H9 (cell line): ENCODE results near the gene DMRTC2. TPM values are rescaled to one million over a fixed set of nuclear protein-coding genes. Genes with fewer than 3 reads are reported as not detected.

Experiments
- DNase-seq: peaks from one replicate; pipeline ENCODE4 v3.0.0-alpha.2; 2017
- H2AFZ ChIP-seq: one replicate; pipeline ENCODE4 v1.6.1; 2013; ENCODE audit warnings: mild to moderate bottlenecking, low read length, control low read depth, moderate library complexity
- H2AK5ac ChIP-seq: 2 replicates; pipeline ENCODE4 v1.6.1; 2013; ENCODE audit warnings: low read length, control low read depth, mixed read lengths; ENCODE audit not compliant: insufficient read length
- H2BK120ac ChIP-seq: one replicate; pipeline ENCODE4 v1.6.1; 2013; ENCODE audit warnings: low read depth, mild to moderate bottlenecking, low read length, control low read depth, inconsistent platforms; ENCODE audit not compliant: poor library complexity, severe bottlenecking
- H2BK12ac ChIP-seq: 2 replicates; pipeline ENCODE4 v1.6.1; 2013; ENCODE audit warnings: low read length, control low read depth, mixed read lengths, low read depth; ENCODE audit not compliant: insufficient read length
- H2BK15ac ChIP-seq: 2 replicates; pipeline ENCODE4 v1.6.1; 2013; ENCODE audit warnings: low read depth, low read length, control low read depth
- H2BK20ac ChIP-seq: one replicate; pipeline ENCODE4 v1.6.1; 2013; ENCODE audit warnings: low read depth, mild to moderate bottlenecking, low read length, control low read depth, inconsistent platforms; ENCODE audit not compliant: poor library complexity, severe bottlenecking
- H2BK5ac ChIP-seq: 2 replicates; pipeline ENCODE4 v1.6.1; 2013; ENCODE audit warnings: low read length, control low read depth, mixed read lengths; ENCODE audit not compliant: insufficient read length
- H3K14ac ChIP-seq: 2 replicates; pipeline ENCODE4 v1.6.1; 2013; ENCODE audit warnings: low read length, control low read depth; ENCODE audit not compliant: insufficient read depth
- H3K18ac ChIP-seq: 2 replicates; pipeline ENCODE4 v1.6.1; 2013; ENCODE audit warnings: low read depth, mild to moderate bottlenecking, mixed read lengths, low read length, control low read depth; ENCODE audit not compliant: insufficient read length
- H3K23ac ChIP-seq: 2 replicates; pipeline ENCODE4 v1.6.1; 2013; ENCODE audit warnings: low read length, control low read depth, mixed read lengths, low read depth; ENCODE audit not compliant: insufficient read length
- H3K23me2 ChIP-seq: 2 replicates; pipeline ENCODE4 v1.6.1; 2013; ENCODE audit warnings: low read depth, mild to moderate bottlenecking, mixed read lengths, low read length, control low read depth; ENCODE audit not compliant: insufficient read length, poor library complexity, severe bottlenecking
- H3K27ac ChIP-seq: 2 replicates; pipeline ENCODE4 v1.5.1; 2013; ENCODE audit warnings: low read length, control low read depth, mixed read lengths, low read depth; ENCODE audit not compliant: insufficient read length
- H3K27me3 ChIP-seq: 2 replicates; pipeline ENCODE4 v1.6.1; 2013; ENCODE audit warnings: low read length, control low read depth, inconsistent platforms; ENCODE audit not compliant: insufficient read depth
- H3K4ac ChIP-seq: 2 replicates; pipeline ENCODE4 v1.6.1; 2013; ENCODE audit warnings: low read depth, mild to moderate bottlenecking, control low read depth, inconsistent platforms, low read length, moderate library complexity
- H3K4me1 ChIP-seq: 2 replicates; pipeline ENCODE4 v1.6.1; 2013; ENCODE audit warnings: low read length, control low read depth, inconsistent platforms; ENCODE audit not compliant: insufficient read depth
- H3K4me2 ChIP-seq: 2 replicates; pipeline ENCODE4 v1.6.1; 2013; ENCODE audit warnings: low read length, control low read depth, mixed read lengths; ENCODE audit not compliant: insufficient read length, insufficient read depth
- H3K56ac ChIP-seq: 2 replicates; pipeline ENCODE4 v1.6.1; 2013; ENCODE audit warnings: low read depth, mild to moderate bottlenecking, mixed read lengths, low read length, control low read depth; ENCODE audit not compliant: insufficient read length
- H3K79me1 ChIP-seq: 2 replicates; pipeline ENCODE4 v1.6.1; 2013; ENCODE audit warnings: low read depth, mild to moderate bottlenecking, moderate library complexity, low read length, control low read depth, inconsistent platforms; ENCODE audit not compliant: insufficient read depth, poor library complexity, severe bottlenecking
- H3K79me2 ChIP-seq: 2 replicates; pipeline ENCODE4 v1.6.1; 2013; ENCODE audit warnings: low read length, control low read depth, inconsistent platforms; ENCODE audit not compliant: insufficient read depth
- H3K9ac ChIP-seq: 2 replicates; pipeline ENCODE4 v1.6.1; 2013; ENCODE audit warnings: low read length, control low read depth, mixed read lengths; ENCODE audit not compliant: insufficient read length; ENCODE audit errors: extremely low read depth
- H3K9me3 ChIP-seq: one replicate; pipeline ENCODE4 v1.6.1; 2013; ENCODE audit warnings: low read depth, low read length, inconsistent platforms; ENCODE audit not compliant: control insufficient read depth
- H3T11ph ChIP-seq: one replicate; pipeline ENCODE4 v1.6.1; 2013; ENCODE audit warnings: mild to moderate bottlenecking, low read length, control low read depth, inconsistent platforms
- H4K20me1 ChIP-seq: one replicate; pipeline ENCODE4 v1.6.1; 2013; ENCODE audit not compliant: control insufficient read depth, insufficient read length, insufficient read depth
- H4K5ac ChIP-seq: 2 replicates; pipeline ENCODE4 v1.6.1; 2013; ENCODE audit warnings: low read depth, mild to moderate bottlenecking, mixed read lengths, low read length, control low read depth; ENCODE audit not compliant: insufficient read length
- H4K8ac ChIP-seq: replicated peaks from 2 replicates; pipeline ENCODE4 v1.6.1; 2013; ENCODE audit warnings: low read length, control low read depth, mixed read lengths, low read depth; ENCODE audit not compliant: insufficient read length
- H4K91ac ChIP-seq: 2 replicates; pipeline ENCODE4 v1.6.1; 2013; ENCODE audit warnings: low read depth, mild to moderate bottlenecking, moderate library complexity, mixed read lengths, low read length, control low read depth; ENCODE audit not compliant: insufficient read length
- H3K27ac Mint-ChIP-seq, 3 experiments: 2 replicates in 2 of 3; 3 replicates in 1 of 3; pipeline ENCODE4 v1.8.0; 2020 to 2021; ENCODE audit warnings: mixed read lengths in 3 of 3, mild to moderate bottlenecking in 1 of 3, moderate library complexity in 1 of 3
- H3K27me3 Mint-ChIP-seq: 2 replicates; pipeline ENCODE4 v1.8.0; 2021; ENCODE audit warnings: low read depth, mild to moderate bottlenecking, moderate library complexity, mixed read lengths
- H3K36me3 Mint-ChIP-seq, 3 experiments: 2 replicates in 2 of 3; 3 replicates in 1 of 3; pipeline ENCODE4 v1.8.0; 2020 to 2021; ENCODE audit warnings: low read depth in 3 of 3, mixed read lengths in 3 of 3; ENCODE audit not compliant: insufficient read depth in 1 of 3
- H3K4me1 Mint-ChIP-seq, 2 experiments: 2 replicates each; pipeline ENCODE4 v1.8.0; 2020; ENCODE audit warnings: mixed read lengths in 2 of 2
- H3K4me3 Mint-ChIP-seq, 2 experiments: 2 replicates in 1 of 2; 3 replicates in 1 of 2; pipeline ENCODE4 v1.8.0; 2020 to 2021; ENCODE audit warnings: mild to moderate bottlenecking in 2 of 2, mixed read lengths in 2 of 2, moderate library complexity in 1 of 2
- H3K9me3 Mint-ChIP-seq, 2 experiments: 2 replicates in 1 of 2; 3 replicates in 1 of 2; pipeline ENCODE4 v1.8.0; 2020; ENCODE audit warnings: mild to moderate bottlenecking in 2 of 2, mixed read lengths in 2 of 2, moderate library complexity in 1 of 2
- WGBS: extraction: QIAGEN DNeasy Blood & Tissue Kit; methylation state at CpG from one replicate; pipeline ENCODE4 v1.1.7; 2013; ENCODE audit warnings: missing lambda C conversion rate, low lambda C conversion rate, mixed read lengths; ENCODE audit not compliant: insufficient read length; ENCODE audit errors: extremely low coverage; 5-methylcytosine and 5-hydroxymethylcytosine counted together
- total RNA-seq: library from RNA; stranded (reverse); gene quantifications from 2 replicates; pipeline ENCODE4 v1.2.1, GENCODE V29; 2021
- TF ChIP-seq, protein P1 (sequence below): fragments of 200-600 bp; sonication (generic); conservative IDR thresholded peaks from 3 replicates; pipeline ENCODE4 v1.8.0; 2021; ENCODE audit warnings: antibody characterized with exemption, mild to moderate bottlenecking

Gene DMRTC2
- total RNA-seq, 1 experiment from 2014 or later, result not detected

DNA sequence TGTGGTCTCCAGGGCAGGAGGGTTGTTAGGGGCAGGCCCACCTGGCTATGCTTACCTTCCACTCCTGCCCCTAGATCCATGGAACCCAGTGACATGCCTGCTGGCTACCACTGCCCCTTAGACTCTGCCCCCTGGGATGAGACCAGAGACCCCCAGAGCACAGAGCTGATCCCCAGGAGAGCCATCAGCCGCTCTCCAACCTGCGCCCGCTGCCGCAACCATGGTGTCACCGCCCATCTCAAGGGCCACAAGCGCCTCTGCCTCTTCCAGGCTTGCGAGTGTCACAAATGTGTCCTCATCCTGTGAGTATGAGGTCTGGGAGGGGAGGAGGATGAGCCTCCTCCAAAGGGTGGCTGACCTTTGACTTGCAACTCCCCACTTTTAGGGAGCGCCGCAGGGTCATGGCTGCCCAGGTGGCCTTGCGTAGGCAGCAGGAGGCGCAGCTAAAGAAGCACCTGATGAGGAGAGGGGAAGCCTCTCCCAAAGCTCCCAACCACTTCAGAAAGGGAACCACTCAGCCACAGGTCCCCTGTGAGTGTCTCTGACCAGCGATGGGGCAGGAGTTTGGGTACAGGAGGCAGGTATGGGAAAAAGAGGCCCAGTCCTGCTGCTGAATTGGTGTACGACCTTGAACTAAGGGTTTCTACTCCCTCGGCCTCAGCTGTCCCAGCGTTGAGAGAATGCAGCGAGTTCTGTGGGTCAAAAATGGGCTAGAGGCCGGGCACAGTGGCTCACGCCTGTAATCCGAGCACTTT, 2.7 kb downstream of the DMRTC2 start:
- no peak overlapping the region for H2BK12ac ChIP-seq

More for the DNA sequence above, 2.7 kb downstream of the DMRTC2 start:
- H3K27ac Mint-ChIP-seq, result no peak overlapping the region; a peak in 1 of 7 replicates
- Histone ChIP-seq H3K79me2 (no peaks in the 10 kb centered on the region), H2BK15ac (no peak overlapping the region), H3K18ac (no peak overlapping the region), H3K23ac (no peak overlapping the region), H3K4me2 (no peak overlapping the region), H3K23me2 (no peaks in the 10 kb centered on the region), H3K27me3 (no peaks in the 10 kb centered on the region), H2BK5ac (no peak overlapping the region), H3K9me3 (no peaks in the 10 kb centered on the region), H4K91ac (no peak overlapping the region), H3K79me1 (no peaks in the 10 kb centered on the region), H3K4ac (no peak overlapping the region), H3K56ac (no peak overlapping the region), H4K8ac (no peak overlapping the region), H4K20me1 (no peaks in the 10 kb centered on the region), H3K27ac (no peak overlapping the region), H2AFZ (no peak overlapping the region), H3K4me1 (no peaks in the 10 kb centered on the region; the same call in 1 of the 2 replicates), H2BK120ac (no peak overlapping the region), H3T11ph (no peak overlapping the region), H3K14ac (no peak overlapping the region), H2BK20ac (no peak overlapping the region), H2AK5ac (no peak overlapping the region), H4K5ac (no peak overlapping the region), H3K9ac (no peak overlapping the region)
- TF ChIP-seq, protein P1, sequence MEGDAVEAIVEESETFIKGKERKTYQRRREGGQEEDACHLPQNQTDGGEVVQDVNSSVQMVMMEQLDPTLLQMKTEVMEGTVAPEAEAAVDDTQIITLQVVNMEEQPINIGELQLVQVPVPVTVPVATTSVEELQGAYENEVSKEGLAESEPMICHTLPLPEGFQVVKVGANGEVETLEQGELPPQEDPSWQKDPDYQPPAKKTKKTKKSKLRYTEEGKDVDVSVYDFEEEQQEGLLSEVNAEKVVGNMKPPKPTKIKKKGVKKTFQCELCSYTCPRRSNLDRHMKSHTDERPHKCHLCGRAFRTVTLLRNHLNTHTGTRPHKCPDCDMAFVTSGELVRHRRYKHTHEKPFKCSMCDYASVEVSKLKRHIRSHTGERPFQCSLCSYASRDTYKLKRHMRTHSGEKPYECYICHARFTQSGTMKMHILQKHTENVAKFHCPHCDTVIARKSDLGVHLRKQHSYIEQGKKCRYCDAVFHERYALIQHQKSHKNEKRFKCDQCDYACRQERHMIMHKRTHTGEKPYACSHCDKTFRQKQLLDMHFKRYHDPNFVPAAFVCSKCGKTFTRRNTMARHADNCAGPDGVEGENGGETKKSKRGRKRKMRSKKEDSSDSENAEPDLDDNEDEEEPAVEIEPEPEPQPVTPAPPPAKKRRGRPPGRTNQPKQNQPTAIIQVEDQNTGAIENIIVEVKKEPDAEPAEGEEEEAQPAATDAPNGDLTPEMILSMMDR, result no peak
- DNase-seq, result no peak
- peaks cover 29% of the 10 kb centered on the region for H3K27me3 Mint-ChIP-seq
- H3K9me3 Mint-ChIP-seq, result peaks cover 9 to 53% of the 10 kb centered on the region in 2 experiments; a peak in 4 of 5 replicates
- H3K36me3 Mint-ChIP-seq, result peaks cover 0 to 6% (median 0%) of the 10 kb centered on the region in 3 experiments; a peak in 2 of 7 replicates
- H3K4me3 Mint-ChIP-seq, result no peak overlapping the region
- H3K4me1 Mint-ChIP-seq, result peaks cover 0 to 3% of the 10 kb centered on the region in 2 experiments; a peak in 2 of 4 replicates
- no CpG with 5 or more reads among the region's 19 CpGs for WGBS
